ENCODE data around the gene VPS35L. TPM values are rescaled to one million over a fixed set of nuclear protein-coding genes. Genes with fewer than 3 reads are reported as not detected.

VPS35L gene
- total and polyA plus RNA-seq, 2 donors (not counting 1 experiment from before 2014, with no cell fraction given): 17.5 to 62.1 TPM

DNA sequence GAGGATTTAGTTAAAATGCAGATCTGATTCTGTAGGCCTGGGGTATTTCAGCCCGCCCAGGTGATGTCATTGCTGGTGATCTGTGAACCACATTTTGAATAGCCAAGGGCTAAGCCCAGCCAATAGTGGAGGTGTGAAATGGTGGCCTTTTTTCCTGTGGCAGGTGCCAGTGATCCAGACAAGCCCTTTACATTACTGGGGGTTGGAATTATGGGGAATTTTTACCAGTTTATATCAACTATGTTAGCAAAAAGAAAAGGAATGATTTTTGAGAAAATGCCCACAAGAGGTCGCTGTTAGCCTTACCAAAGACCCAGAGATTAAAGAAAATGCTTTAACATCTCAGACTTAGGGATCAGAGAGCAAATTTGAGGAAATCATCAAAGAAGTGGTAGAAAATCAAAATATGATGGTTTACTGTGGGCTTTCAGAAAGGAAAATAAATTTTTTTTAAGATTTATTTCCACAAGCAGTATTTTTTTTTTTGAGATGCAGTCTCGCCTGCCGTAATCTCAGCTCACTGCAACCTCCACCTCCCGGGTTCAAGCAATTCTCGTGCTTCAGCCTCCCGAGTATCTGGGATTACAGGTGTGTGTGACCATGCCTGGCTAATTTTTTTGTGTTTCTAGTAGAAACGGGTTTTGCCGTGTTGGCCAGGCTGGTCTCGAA lies 3.9 kb downstream of the VPS35L start:
- H3K27ac Mint-ChIP-seq: no peak overlapping the region
- CTCF ChIA-PET: interaction anchor here (0.6 to 6.3 kb wide), 9 partner anchors 14 to 826 kb away, joined by 3 to 55 read pairs (median 4); partner anchors contain the start of genes CCP110 and GDE1
- Histone ChIP-seq H3K4me1 (ENCODE audit: control insufficient read depth in 2 of 2, insufficient read depth in 2 of 2, low read length in 2 of 2) (peaks cover 5 to 17% of the 10 kb centered on the region in 2 donors), H3K9ac (ENCODE audit: low read length) (no peak overlapping the region), H4K20me1 (ENCODE audit: control insufficient read depth, insufficient read depth, low read length, poor library complexity, severe bottlenecking) (peaks cover 3% of the 10 kb centered on the region), H3K27ac (ENCODE audit: low read length in 2 of 2) (no peak overlapping the region), H3K4me3 (ENCODE audit: control extremely low read depth in 1 of 5, extremely low read depth in 1 of 5, insufficient read depth in 1 of 5, low read depth in 2 of 5, low read length in 4 of 5) (no peak overlapping the region), H3K79me2 (ENCODE audit: control insufficient read depth, insufficient read depth, low read length) (peaks cover 13% of the 10 kb centered on the region), H3K4me2 (replicated peaks; ENCODE audit: low read depth, low read length, poor library complexity, severe bottlenecking) (no peak overlapping the region), H3K27me3 (replicated peaks in 1 of 4; ENCODE audit: control extremely low read depth in 1 of 4, control insufficient read depth in 3 of 4, insufficient read depth in 4 of 4, low read length in 3 of 4) (no peaks in the 10 kb centered on the region), H3K9me3 (ENCODE audit: control extremely low read depth in 1 of 3, control insufficient read depth in 2 of 3, insufficient read depth in 1 of 3, low read length in 2 of 3) (peaks cover 0 to 7% (median 0%) of the 10 kb centered on the region in 3 donors), H2AFZ (ENCODE audit: insufficient read depth, low read depth, low read length, poor library complexity, severe bottlenecking) (peak overlapping the region; percentile 13), H3K36me3 (replicated peaks in 1 of 2; ENCODE audit: control extremely low read depth in 1 of 2, control insufficient read depth in 1 of 2, extremely low read depth in 1 of 2, insufficient read depth in 2 of 2, low read length in 1 of 2) (no peaks in the 10 kb centered on the region)
- POLR2A ChIA-PET: no interaction called here
- peaks cover 22% of the 10 kb centered on the region for H3K4me1 Mint-ChIP-seq
- H3K9me3 Mint-ChIP-seq (ENCODE audit: insufficient read depth): no peaks in the 10 kb centered on the region
- H3K4me3 Mint-ChIP-seq: no peak overlapping the region
- intact Hi-C loops (cut with micrococcal nuclease): loop anchor here (10.0 kb wide), 1 partner anchor 1345 kb away; the partner anchor contains the start of genes DCUN1D3 and LYRM1
- no peaks in the 10 kb centered on the region for H3K27me3 Mint-ChIP-seq
- ATAC-seq (ENCODE audit: low read depth) (no peak), DNase-seq (peak; percentile 72)
- no peak for TF ChIP-seq EZH2 (IDR thresholded peaks at IDR 0.05; ENCODE audit: borderline replicate concordance, insufficient read depth, low read depth, low read length, poor library complexity, severe bottlenecking)
- TF ChIP-seq, protein P1, sequence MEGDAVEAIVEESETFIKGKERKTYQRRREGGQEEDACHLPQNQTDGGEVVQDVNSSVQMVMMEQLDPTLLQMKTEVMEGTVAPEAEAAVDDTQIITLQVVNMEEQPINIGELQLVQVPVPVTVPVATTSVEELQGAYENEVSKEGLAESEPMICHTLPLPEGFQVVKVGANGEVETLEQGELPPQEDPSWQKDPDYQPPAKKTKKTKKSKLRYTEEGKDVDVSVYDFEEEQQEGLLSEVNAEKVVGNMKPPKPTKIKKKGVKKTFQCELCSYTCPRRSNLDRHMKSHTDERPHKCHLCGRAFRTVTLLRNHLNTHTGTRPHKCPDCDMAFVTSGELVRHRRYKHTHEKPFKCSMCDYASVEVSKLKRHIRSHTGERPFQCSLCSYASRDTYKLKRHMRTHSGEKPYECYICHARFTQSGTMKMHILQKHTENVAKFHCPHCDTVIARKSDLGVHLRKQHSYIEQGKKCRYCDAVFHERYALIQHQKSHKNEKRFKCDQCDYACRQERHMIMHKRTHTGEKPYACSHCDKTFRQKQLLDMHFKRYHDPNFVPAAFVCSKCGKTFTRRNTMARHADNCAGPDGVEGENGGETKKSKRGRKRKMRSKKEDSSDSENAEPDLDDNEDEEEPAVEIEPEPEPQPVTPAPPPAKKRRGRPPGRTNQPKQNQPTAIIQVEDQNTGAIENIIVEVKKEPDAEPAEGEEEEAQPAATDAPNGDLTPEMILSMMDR (IDR thresholded peaks at IDR 0.05): peak; percentile 82
- 100% methylated on average over 1 of the region's 10 CpGs for WGBS (ENCODE audit: insufficient coverage)

DNA sequence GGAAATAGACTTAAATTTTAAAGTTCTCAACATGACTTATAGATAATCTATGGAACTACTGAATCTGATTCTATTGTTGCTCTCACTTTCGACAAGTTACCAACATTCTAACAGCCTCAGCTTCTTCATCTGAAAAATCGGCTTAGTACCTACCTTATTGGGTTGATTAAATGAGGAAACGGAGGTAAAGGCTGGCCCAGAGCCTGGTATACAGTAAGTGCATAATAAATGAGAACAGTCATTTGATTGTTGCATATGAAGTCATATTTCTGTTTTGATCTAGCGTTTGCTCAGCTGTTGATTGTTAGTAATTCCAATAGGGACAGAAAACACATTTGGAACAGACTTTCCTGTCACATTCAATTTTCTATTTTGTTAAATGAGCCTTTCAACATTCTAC lies 4.6 kb downstream of the VPS35L start:
- Histone ChIP-seq H3K9ac (ENCODE audit: low read length) (no peak overlapping the region), H3K4me1 (ENCODE audit: control insufficient read depth in 2 of 2, insufficient read depth in 2 of 2, low read length in 2 of 2) (peaks cover 5 to 10% of the 10 kb centered on the region in 2 donors), H2AFZ (ENCODE audit: insufficient read depth, low read depth, low read length, poor library complexity, severe bottlenecking) (no peak overlapping the region), H3K36me3 (replicated peaks in 1 of 2; ENCODE audit: control extremely low read depth in 1 of 2, control insufficient read depth in 1 of 2, extremely low read depth in 1 of 2, insufficient read depth in 2 of 2, low read length in 1 of 2) (no peaks in the 10 kb centered on the region), H3K9me3 (ENCODE audit: control extremely low read depth in 1 of 3, control insufficient read depth in 2 of 3, insufficient read depth in 1 of 3, low read length in 2 of 3) (peaks cover 0 to 7% (median 0%) of the 10 kb centered on the region in 3 donors), H4K20me1 (ENCODE audit: control insufficient read depth, insufficient read depth, low read length, poor library complexity, severe bottlenecking) (peaks cover 3% of the 10 kb centered on the region), H3K27me3 (replicated peaks in 1 of 4; ENCODE audit: control extremely low read depth in 1 of 4, control insufficient read depth in 3 of 4, insufficient read depth in 4 of 4, low read length in 3 of 4) (no peaks in the 10 kb centered on the region), H3K4me2 (replicated peaks; ENCODE audit: low read depth, low read length, poor library complexity, severe bottlenecking) (no peak overlapping the region), H3K27ac (ENCODE audit: low read length in 2 of 2) (no peak overlapping the region), H3K79me2 (ENCODE audit: control insufficient read depth, insufficient read depth, low read length) (peaks cover 13% of the 10 kb centered on the region), H3K4me3 (ENCODE audit: control extremely low read depth in 1 of 5, extremely low read depth in 1 of 5, insufficient read depth in 1 of 5, low read depth in 2 of 5, low read length in 4 of 5) (no peak overlapping the region)
- ATAC-seq (ENCODE audit: low read depth) (no peak), DNase-seq (no peak)
- intact Hi-C loops (cut with micrococcal nuclease): no loop called here
- Mint-ChIP-seq H3K27ac (no peak overlapping the region), H3K9me3 (ENCODE audit: insufficient read depth) (no peaks in the 10 kb centered on the region), H3K4me3 (no peak overlapping the region), H3K4me1 (peaks cover 18% of the 10 kb centered on the region), H3K27me3 (no peaks in the 10 kb centered on the region)
- 100% methylated on average over 1 of the region's 4 CpGs for WGBS (ENCODE audit: insufficient coverage)
- POLR2A ChIA-PET: no interaction called here
- TF ChIP-seq, protein P1 (IDR thresholded peaks at IDR 0.05): no peak
- no peak for TF ChIP-seq EZH2 (IDR thresholded peaks at IDR 0.05; ENCODE audit: borderline replicate concordance, insufficient read depth, low read depth, low read length, poor library complexity, severe bottlenecking)
- CTCF ChIA-PET: interaction anchor here (0.8 to 6.3 kb wide), 6 partner anchors 13 to 826 kb away, joined by 3 to 55 read pairs (median 4); partner anchors contain the start of gene GDE1
